GM18909 (cell line): Measurements from ENCODE around the gene ZNF628.

Experiments used
- ATAC-seq: cut with Tn5 transposase; IDR thresholded peaks from one replicate; pipeline ENCODE4 v1.9.1; 2021; ENCODE audit warnings: mild to moderate bottlenecking; ENCODE audit not compliant: unreplicated experiment, poor library complexity

Gene ZNF628

DNA sequence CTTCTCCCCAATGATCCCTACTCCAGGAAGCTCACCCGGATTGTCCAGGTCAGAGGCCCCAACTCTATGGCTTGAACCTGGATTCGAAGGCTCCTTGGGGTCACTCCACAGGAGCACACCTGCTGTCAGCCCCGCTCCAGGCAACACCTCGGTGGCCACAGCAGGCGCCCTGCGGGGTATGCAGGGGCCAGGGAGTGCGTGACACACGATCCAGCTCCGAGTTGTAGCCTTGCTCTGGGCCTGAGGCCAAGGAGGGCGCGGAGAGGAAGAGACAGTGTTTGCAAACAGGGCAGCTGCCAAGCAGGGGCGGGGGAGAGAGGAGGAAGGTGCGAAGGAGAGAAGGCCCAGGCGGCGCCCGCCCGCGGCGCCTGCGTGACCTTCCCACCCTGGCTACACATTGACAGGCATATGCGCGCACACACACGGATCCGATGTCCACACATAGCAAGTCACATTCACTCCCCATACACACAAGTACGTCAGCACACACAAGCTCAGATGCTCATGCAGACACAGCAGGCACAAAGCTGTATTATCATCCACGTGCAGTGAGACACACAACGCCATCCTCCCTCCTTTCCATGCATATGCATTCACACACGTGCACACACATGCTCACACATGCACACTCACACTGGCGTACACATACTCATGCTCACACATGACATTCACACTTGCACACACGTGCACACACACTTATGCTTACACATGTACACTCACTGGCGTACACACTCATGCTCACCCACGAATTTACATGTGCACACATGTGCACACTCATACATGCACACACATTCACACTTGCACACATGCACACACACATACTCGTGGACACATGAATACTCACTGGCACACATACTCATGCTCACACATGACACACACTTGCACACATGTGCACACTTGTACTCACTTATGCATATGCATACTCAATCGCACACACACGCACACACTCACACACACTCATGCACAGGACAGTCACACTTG lies 50.1 kb downstream of the ZNF628 start:
- ATAC-seq: no peak

DNA sequence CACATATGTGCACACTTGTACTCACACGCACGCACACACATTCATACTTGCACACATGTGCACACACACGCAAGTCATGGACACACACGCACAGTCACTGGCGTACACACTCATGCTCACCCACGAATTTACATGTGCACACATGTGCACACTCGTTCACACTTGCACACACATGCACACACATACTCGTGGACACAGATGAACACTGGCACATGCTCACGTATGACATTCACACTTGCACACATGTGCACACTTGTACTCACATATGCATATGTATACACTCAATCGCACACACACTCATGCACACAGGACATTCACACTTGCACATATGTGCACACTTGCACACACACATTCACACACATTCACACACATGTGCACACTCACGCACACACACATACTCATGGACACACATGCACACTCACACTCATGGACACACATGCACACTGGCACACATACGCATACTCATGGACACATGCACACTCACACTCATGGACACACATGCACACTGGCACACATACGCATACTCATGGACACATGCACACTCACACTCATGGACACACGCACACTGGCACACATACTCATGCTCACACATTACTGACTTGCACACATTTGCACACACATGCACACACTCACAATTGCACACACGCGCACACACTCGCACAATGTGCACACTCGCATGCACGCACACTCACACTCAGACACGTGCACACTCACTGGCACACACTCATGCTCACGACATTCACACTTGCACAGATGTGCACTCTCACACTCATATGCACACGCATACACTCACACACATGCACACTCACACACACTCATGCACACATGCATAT lies 51.0 kb downstream of the ZNF628 start:
- ATAC-seq: no peak

DNA sequence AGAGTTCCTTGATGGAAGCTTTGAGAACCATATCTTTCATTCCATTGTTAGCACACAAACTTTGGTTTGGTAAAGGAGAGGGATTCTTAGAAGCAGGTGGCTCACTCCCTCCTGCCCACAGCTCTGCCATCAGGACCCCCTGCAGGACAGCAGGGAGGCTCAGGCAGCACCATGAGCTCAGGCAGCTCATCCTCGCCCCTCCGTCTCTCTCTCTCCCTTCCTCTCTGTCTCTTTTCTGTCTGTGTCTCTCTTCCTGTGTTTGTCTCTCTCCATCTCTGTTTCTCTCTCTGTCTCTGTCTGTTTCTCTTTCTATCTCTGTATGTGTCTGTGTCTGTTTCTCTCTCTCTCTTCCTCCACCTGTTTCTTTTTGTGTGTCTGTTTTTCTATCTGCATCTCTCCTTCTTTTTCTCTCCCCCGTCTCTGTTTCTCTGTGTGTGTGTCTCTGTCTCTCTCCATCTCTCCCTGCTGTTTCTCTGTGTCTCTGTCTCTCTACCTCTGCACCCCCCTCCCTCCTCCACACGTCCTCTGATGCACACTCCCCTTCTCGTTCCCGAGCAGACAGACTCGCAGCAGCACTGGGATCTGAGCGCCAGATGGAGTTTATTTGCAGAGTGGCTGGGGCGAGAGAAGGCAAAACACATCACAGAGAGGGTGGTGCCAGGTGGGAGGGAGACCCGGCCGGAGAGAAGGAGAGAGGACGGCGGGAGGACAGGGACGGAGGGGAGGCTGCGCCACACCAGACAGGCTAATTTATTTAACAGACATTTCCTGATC lies 51.8 kb downstream of the ZNF628 start:
- ATAC-seq: no peak

DNA sequence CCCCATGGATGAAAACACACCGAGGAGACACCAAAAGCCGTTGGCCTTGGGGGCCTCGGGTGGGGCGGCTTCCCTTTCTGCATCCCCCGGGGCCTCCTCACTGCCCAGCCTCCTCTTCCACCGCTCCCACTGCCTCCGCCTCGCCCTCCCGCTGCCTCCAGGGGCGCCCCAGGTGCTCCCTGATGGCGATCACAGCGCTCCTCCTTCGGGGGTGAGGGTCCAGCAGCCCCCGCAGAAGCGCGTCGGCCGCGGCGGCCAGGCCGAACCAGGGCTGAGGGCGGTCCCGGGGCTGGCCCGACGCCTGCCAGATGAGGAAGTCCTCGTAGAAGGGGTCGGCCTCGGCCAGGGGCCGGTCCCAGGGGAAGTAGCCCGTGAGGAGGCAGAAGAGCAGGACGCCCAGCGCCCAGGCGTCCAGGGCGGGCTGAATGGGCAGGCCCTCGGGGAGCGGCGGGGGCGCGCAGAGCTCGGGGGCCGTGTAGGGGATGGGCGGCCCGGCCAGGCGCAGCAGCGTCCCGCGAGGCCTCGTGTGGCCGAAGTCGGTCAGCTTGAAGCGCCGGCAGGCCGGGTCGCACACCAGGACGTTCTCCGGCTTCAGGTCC lies 53.3 kb downstream of the ZNF628 start:
- ATAC-seq: no peak

DNA sequence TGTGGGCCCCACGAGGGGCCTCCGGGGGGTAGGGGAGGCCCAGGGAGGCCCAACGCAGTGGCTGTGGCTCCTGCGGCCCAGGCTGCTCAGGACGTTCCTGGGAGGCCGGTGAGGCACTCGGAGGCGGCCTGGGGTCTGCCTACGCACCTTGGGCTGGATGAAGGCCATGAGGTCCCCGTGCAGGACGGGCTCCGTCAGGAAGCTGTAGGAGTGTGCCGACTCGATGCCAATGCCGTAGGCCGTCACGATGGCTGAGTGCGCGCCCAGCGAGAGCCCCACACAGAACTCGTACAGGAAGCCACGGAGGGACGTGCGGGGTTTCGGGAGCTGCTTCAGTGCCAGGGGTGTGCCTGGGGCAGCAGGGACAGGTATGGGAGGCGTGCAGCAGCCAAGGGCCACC lies 54.6 kb downstream of the ZNF628 start:
- no peak for ATAC-seq
